ENCODE measurements around the gene DOCK4. TPM values are rescaled to one million over a fixed set of nuclear protein-coding genes. Genes with fewer than 3 reads are reported as not detected.

DOCK4 gene
- total and polyA plus RNA-seq, 2 experiments from 2014 or later: 2.1 to 5.0 TPM

GRCh38 chr7:112001091-112001826 is 204.9 kb downstream of the DOCK4 start:
- Histone ChIP-seq H3K36me3 (ENCODE audit: low read depth) (no peaks in the 10 kb centered on the region), H3K27me3 (replicated peaks; ENCODE audit: insufficient read depth) (no peaks in the 10 kb centered on the region), H3K4me3 (0 out of 2 replicates have a peak overlapping the region, but pooled peaks have one; percentile 19), H3K4me2 (ENCODE audit: unreplicated experiment) (peak overlapping the region; percentile 63), H3K9ac (peak overlapping the region; percentile 46), H2AFZ (peak overlapping the region; percentile 54), H3K79me2 (ENCODE audit: insufficient read depth) (no peaks in the 10 kb centered on the region), H4K20me1 (ENCODE audit: insufficient read depth) (no peaks in the 10 kb centered on the region), H3K27ac (peak overlapping the region; percentile 63), H3K9me2 (ENCODE audit: insufficient read depth) (no peaks in the 10 kb centered on the region), H3K4me1 (ENCODE audit: insufficient read depth) (peaks cover 9% of the 10 kb centered on the region), H3K9me3 (ENCODE audit: low read depth) (no peaks in the 10 kb centered on the region), H3F3A (ENCODE audit: insufficient read depth) (no peaks in the 10 kb centered on the region)
- 32 to 37% methylated on average over 6 of the region's 6 CpGs for WGBS, 2 experiments (ENCODE audit: low coverage in 1 of 2, low lambda C conversion rate in 2 of 2, missing lambda C conversion rate in 2 of 2)
- in situ Hi-C loops (cut with MboI): no loop called here
- no peak for TF ChIP-seq EZH2phosphoT487 (IDR thresholded peaks at IDR 0.05; ENCODE audit: insufficient read depth, low read depth)
- TF ChIP-seq EZH2 (IDR thresholded peaks at IDR 0.05; ENCODE audit: insufficient read depth, poor library complexity, severe bottlenecking): no peak
- DNase-seq: peak; percentile 81

DNA sequence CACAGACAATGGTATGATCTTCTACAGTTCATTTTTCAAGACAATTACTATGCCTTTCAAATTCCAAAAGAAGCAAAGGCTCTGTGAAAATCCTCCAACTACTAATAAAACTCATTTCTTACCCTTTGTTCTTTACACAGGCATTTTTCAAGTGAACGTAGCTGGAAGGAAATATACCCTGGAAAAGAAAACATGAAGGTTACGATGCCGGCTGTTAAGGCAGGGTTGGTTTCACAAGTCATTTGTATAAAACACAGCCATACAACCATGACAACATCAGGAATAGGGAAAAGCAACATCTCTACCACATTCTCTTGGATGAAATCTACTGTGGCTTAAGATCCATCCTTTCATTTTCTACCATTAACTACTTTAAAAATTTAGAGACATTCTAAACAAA is 207.9 kb downstream of the DOCK4 start:
- WGBS, 2 experiments (ENCODE audit: low coverage in 1 of 2, low lambda C conversion rate in 2 of 2, missing lambda C conversion rate in 2 of 2): 87 to 89% methylated on average over 3 of the region's 3 CpGs
- H3K9me3 ChIP-seq (ENCODE audit: low read depth): no peaks in the 10 kb centered on the region
- no peak overlapping the region for H3K4me2 ChIP-seq (ENCODE audit: unreplicated experiment)
- H3K27me3 ChIP-seq (replicated peaks; ENCODE audit: insufficient read depth): no peaks in the 10 kb centered on the region
- no peak for DNase-seq
- no peaks in the 10 kb centered on the region; the same call in 1 of the 2 replicates for H3K9me2 ChIP-seq (ENCODE audit: insufficient read depth)
- H3K4me1 ChIP-seq (ENCODE audit: insufficient read depth): peaks cover 9% of the 10 kb centered on the region
- TF ChIP-seq EZH2 (IDR thresholded peaks at IDR 0.05; ENCODE audit: insufficient read depth, poor library complexity, severe bottlenecking) (no peak), EZH2phosphoT487 (IDR thresholded peaks at IDR 0.05; ENCODE audit: insufficient read depth, low read depth) (no peak)
- no peak overlapping the region for H3K27ac ChIP-seq
- H3K4me3 ChIP-seq: no peak overlapping the region
- H4K20me1 ChIP-seq (ENCODE audit: insufficient read depth): no peaks in the 10 kb centered on the region
- H2AFZ ChIP-seq: no peak overlapping the region
- no peaks in the 10 kb centered on the region for H3F3A ChIP-seq (ENCODE audit: insufficient read depth)
- H3K79me2 ChIP-seq (ENCODE audit: insufficient read depth): no peaks in the 10 kb centered on the region
- in situ Hi-C loops (cut with MboI): no loop called here
- no peak overlapping the region for H3K9ac ChIP-seq
- no peaks in the 10 kb centered on the region; the same call in 1 of the 2 replicates for H3K36me3 ChIP-seq (ENCODE audit: low read depth)

DNA sequence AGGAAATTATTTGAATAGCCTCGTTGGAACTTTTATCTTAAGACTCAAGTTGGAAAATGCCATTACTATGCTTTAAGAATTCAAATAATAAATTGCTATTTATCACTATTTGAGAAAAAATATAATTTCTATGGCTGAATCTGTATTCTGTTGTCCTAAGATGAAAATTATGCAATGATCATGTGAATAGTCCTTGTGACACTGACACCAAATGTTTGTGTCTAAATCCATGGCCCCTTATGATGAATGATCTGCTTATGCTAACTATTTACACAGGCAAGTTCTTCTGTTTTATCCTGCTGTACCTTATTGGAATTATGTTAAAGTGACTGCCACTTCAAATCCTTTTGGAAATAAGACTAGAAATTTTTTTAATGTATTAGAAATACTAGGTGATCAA is 208.7 kb downstream of the DOCK4 start:
- DNase-seq: no peak
- in situ Hi-C loops (cut with MboI): no loop called here
- H3K9me3 ChIP-seq (ENCODE audit: low read depth): no peaks in the 10 kb centered on the region
- H3K4me1 ChIP-seq (ENCODE audit: insufficient read depth): peaks cover 9% of the 10 kb centered on the region
- no peaks in the 10 kb centered on the region for H3F3A ChIP-seq (ENCODE audit: insufficient read depth)
- no peak overlapping the region for H2AFZ ChIP-seq
- H3K27me3 ChIP-seq (replicated peaks; ENCODE audit: insufficient read depth): no peaks in the 10 kb centered on the region
- no peak for TF ChIP-seq EZH2 (IDR thresholded peaks at IDR 0.05; ENCODE audit: insufficient read depth, poor library complexity, severe bottlenecking)
- WGBS, 2 experiments (ENCODE audit: low coverage in 1 of 2, low lambda C conversion rate in 2 of 2, missing lambda C conversion rate in 2 of 2): 86 to 95% methylated on average over 1 of the region's 1 CpG
- no peak overlapping the region for H3K4me2 ChIP-seq (ENCODE audit: unreplicated experiment)
- H3K79me2 ChIP-seq (ENCODE audit: insufficient read depth): no peaks in the 10 kb centered on the region
- H3K4me3 ChIP-seq: no peak overlapping the region
- H3K9ac ChIP-seq: no peak overlapping the region
- no peaks in the 10 kb centered on the region; the same call in 1 of the 2 replicates for H3K9me2 ChIP-seq (ENCODE audit: insufficient read depth)
- H3K27ac ChIP-seq: no peak overlapping the region
- no peaks in the 10 kb centered on the region; the same call in 1 of the 2 replicates for H3K36me3 ChIP-seq (ENCODE audit: low read depth)
- H4K20me1 ChIP-seq (ENCODE audit: insufficient read depth): no peaks in the 10 kb centered on the region

DNA sequence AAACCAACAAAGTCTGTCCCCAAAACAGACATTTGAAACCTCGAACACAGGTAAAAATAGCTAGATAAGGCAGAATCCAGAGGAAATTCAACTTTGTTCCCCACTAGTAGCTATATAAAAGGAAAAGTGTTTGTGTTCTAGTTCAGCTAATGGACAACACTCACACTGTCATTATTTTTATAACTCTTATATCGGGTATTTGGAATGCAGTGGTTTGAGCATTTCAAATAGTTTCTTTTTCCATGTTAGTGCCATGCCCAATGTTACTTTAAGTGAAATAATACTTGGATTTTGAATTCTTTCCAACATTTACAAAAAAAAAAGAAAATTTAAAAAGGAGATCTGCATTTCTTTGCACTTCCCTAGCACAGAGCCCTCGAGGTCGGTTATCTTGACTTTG is 213.6 kb downstream of the DOCK4 start:
- no peak overlapping the region for H3K27ac ChIP-seq
- in situ Hi-C loops (cut with MboI): no loop called here
- no peaks in the 10 kb centered on the region; the same call in 1 of the 2 replicates for H3K9me2 ChIP-seq (ENCODE audit: insufficient read depth)
- TF ChIP-seq EZH2 (IDR thresholded peaks at IDR 0.05; ENCODE audit: insufficient read depth, poor library complexity, severe bottlenecking): no peak
- TF ChIP-seq EZH2phosphoT487 (IDR thresholded peaks at IDR 0.05; ENCODE audit: insufficient read depth, low read depth): no peak
- no peaks in the 10 kb centered on the region; the same call in 1 of the 2 replicates for H3K36me3 ChIP-seq (ENCODE audit: low read depth)
- no peak overlapping the region for H2AFZ ChIP-seq
- WGBS, 2 experiments (ENCODE audit: low coverage in 1 of 2, low lambda C conversion rate in 2 of 2, missing lambda C conversion rate in 2 of 2): 88 to 89% methylated on average over 4 of the region's 4 CpGs
- peaks cover under 1% of the 10 kb centered on the region; the same call in 1 of the 2 replicates for H3K4me1 ChIP-seq (ENCODE audit: insufficient read depth)
- H3F3A ChIP-seq (ENCODE audit: insufficient read depth): peaks cover 2% of the 10 kb centered on the region; the same call in 1 of the 2 replicates
- no peak overlapping the region for H3K4me3 ChIP-seq
- H4K20me1 ChIP-seq (ENCODE audit: insufficient read depth): no peaks in the 10 kb centered on the region
- peak; percentile 18 for DNase-seq
- H3K79me2 ChIP-seq (ENCODE audit: insufficient read depth): no peaks in the 10 kb centered on the region
- no peak overlapping the region for H3K9ac ChIP-seq
- H3K9me3 ChIP-seq (ENCODE audit: low read depth): no peaks in the 10 kb centered on the region
- H3K4me2 ChIP-seq (ENCODE audit: unreplicated experiment): peak overlapping the region; percentile 11
- no peaks in the 10 kb centered on the region for H3K27me3 ChIP-seq (replicated peaks; ENCODE audit: insufficient read depth)
